Heart right ventricle (tissue), 16 donors: ENCODE results near the gene DTX1. TPM values are rescaled to one million over a fixed set of nuclear protein-coding genes. Genes with fewer than 3 reads are reported as not detected.
A peak's percentile ranks its signal among the peaks of the same experiment; 100 is the strongest.

Source experiments
- ATAC-seq, 8 donors: fragments of 200-7000 bp; cut with Tn5 transposase; one replicate each; pipeline ENCODE4 v1.9.1; 2020; ENCODE audit warnings: mild to moderate bottlenecking in 8 of 8, moderate library complexity in 8 of 8, moderate number of reproducible peaks in 1 of 8
- DNase-seq, 2 donors: peaks; one replicate each; pipeline ENCODE4 v3.0.0-alpha.2; 2020
- H3K27ac ChIP-seq, 10 donors: fragments of 200-600 bp; sonication (generic) in 2 of 10; one replicate each; pipeline versions ENCODE4 v1.5.0 to v1.8.0; 2020 to 2022; ENCODE audit warnings: mild to moderate bottlenecking in 3 of 10
- H3K27me3 ChIP-seq, 7 donors: fragments of 200-600 bp; one replicate each; pipeline ENCODE4 v1.8.0; 2021 to 2022; ENCODE audit warnings: mild to moderate bottlenecking in 2 of 7
- H3K36me3 ChIP-seq, 9 donors: fragments of 200-600 bp; sonication (generic) in 1 of 9; one replicate each; pipeline versions ENCODE4 v1.5.0 to v1.8.0; 2020 to 2022; ENCODE audit warnings: mild to moderate bottlenecking in 2 of 9
- H3K4me1 ChIP-seq, 9 donors: fragments of 200-600 bp; sonication (generic) in 1 of 9; one replicate each; pipeline versions ENCODE4 v1.5.0 to v1.8.0; 2020 to 2022; ENCODE audit warnings: mild to moderate bottlenecking in 4 of 9
- H3K4me3 ChIP-seq, 10 donors: fragments of 200-600 bp; sonication (generic) in 2 of 10; one replicate each; pipeline versions ENCODE4 v1.5.0 to v1.8.0; 2020 to 2022; ENCODE audit warnings: mild to moderate bottlenecking in 7 of 10, moderate library complexity in 2 of 10
- H3K9me3 ChIP-seq, 11 donors: fragments of 200-600 bp in 10 of 11; sonication (generic) in 2 of 11; one replicate each; pipeline versions ENCODE4 v1.5.0 to v1.8.0; 2013 to 2022; ENCODE audit warnings: mild to moderate bottlenecking in 2 of 11, control low read depth in 1 of 11, moderate library complexity in 1 of 11
- WGBS, 2 donors: extraction: QIAGEN DNeasy Blood & Tissue Kit; methylation state at CpG; one replicate each; pipeline ENCODE4 v1.1.7; 2013; ENCODE audit warnings: inconsistent platforms in 1 of 2; 5-methylcytosine and 5-hydroxymethylcytosine counted together
- intact Hi-C, 10 donors: fragments of 100-400 bp; cut with DNase I; formaldehyde crosslinking; loops; one replicate each; pipeline versions ENCODE4 v1.11.1 to v1.14.2; 2022
- polyA plus RNA-seq, 2 donors: library from polyadenylated mRNA; stranded (reverse); fragments of 200-250 nt; gene quantifications; one replicate each; pipeline ENCODE4 v1.2.3, GENCODE V29; 2013
- total RNA-seq, 10 donors: library from RNA; stranded (reverse); fragmentation: NEBNext Ultra II Directional in 3 of 10; extraction: Animal tissue kit (Norgen Biotek cat#: 25700) in 3 of 10; gene quantifications; one replicate each; pipeline versions ENCODE4 v1.2.1 to v1.2.4, GENCODE V29; 2021 to 2023
- TF ChIP-seq, protein P1 (sequence below), 9 donors: fragments of 200-600 bp; sonication (generic) in 2 of 9; IDR thresholded peaks; one replicate each; pipeline versions ENCODE4 v1.5.0 to v1.8.0; 2021 to 2022; ENCODE audit warnings: antibody characterized with exemption in 9 of 9, mild to moderate bottlenecking in 5 of 9, moderate library complexity in 1 of 9
- donor health status: Arrhythmogenic right ventricular cardiomyopathy.
- donor health status: ischemic (EF 13 %, LVEDD 7.1; RV severe dilation, severe dysfunction).
- donor health status: healthy with polysubstance abuse.
- donor health status: DM: no; HTN: yes; CAD: no.
- donor health status: DM: no; HTN: no; CAD: no.
- donor health status: ischemic (EF 25% LVEDD 6.9; RV normal size, moderate dysfunction).
- donor health status: ischemic (EF 25% LVEDD 5.7; RV mildly dilated, moderate dysfunction).
- donor health status: healthy.
- donor health status: DM: yes; HTN: yes; CAD: no.
- donor health status: Ischemic cardiomyopathy.
- donor health status: ischemic (EF 35%, LVEDD 5.7; RV mildly dilated, moderate dysfunction).
- donor health status: nonischemic (EF 11% LVEDD 7.7; RV severe dilation, severe dysfunction).
- donor health status: DM: yes; HTN: yes; CAD: no.
- donor health status: PGD.
- donor health status: ischemic (EF 29% LVEDD 5.4; RV normal size, mild dysfunction).
- donor health status: nonischemic (EF 23%, LVEDD 6.1; RV moderate dilation, normal function).

Gene DTX1
- total and polyA plus RNA-seq, 12 donors = 0.94 to 6.4 (median 1.5) TPM

DNA sequence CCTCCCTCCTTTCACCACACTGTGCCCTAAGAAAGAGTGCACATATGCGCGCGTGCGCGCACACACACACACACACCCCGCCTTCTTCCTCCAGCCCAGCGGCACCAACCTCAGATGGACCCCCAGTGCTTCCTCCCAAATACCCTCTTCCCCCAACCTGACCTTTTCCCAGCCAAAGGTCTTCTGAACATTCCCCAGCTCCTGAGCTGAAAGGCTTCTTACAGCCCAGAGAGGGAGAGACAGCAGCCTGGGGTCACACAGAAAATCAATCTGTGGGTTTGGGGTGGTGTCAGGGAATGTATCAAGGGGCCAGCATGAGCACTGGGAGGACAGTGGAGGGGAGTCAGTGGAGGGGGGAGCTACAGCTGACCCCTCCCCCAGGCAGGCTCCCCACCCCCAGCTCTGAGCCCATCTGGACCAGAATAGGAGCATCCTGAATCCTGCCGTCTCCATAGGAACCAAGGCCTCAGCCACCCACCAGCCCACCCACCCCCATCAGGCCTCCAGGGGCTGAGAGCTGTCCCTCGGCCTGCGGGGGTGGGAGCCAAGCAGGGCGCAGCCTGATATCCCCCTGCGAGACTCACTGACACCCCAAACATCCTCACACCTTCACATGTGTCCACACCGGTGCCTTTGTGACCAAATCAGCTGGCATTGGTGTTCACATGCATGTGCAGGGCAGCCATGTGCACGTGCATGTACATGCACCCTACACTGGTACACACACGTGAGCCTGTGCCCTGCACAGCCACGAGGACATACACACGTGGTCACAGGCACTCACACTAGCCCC lies 73.3 kb downstream of the DTX1 start:
- intact Hi-C loops = no loop called here
- 70 to 74% methylated on average over 17 of the region's 17 CpGs for WGBS, 2 donors
- peaks cover 0 to 64% (median 26%) of the 10 kb centered on the region in 7 donors for H3K27me3 ChIP-seq
- ATAC-seq (peak in 1 of 8 donors; percentile 24), DNase-seq (no peak)
- TF ChIP-seq, protein P1, sequence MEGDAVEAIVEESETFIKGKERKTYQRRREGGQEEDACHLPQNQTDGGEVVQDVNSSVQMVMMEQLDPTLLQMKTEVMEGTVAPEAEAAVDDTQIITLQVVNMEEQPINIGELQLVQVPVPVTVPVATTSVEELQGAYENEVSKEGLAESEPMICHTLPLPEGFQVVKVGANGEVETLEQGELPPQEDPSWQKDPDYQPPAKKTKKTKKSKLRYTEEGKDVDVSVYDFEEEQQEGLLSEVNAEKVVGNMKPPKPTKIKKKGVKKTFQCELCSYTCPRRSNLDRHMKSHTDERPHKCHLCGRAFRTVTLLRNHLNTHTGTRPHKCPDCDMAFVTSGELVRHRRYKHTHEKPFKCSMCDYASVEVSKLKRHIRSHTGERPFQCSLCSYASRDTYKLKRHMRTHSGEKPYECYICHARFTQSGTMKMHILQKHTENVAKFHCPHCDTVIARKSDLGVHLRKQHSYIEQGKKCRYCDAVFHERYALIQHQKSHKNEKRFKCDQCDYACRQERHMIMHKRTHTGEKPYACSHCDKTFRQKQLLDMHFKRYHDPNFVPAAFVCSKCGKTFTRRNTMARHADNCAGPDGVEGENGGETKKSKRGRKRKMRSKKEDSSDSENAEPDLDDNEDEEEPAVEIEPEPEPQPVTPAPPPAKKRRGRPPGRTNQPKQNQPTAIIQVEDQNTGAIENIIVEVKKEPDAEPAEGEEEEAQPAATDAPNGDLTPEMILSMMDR (IDR thresholded peaks at IDR 0.05) = no peak
- H3K4me1 ChIP-seq = no peaks in the 10 kb centered on the region
- no peaks in the 10 kb centered on the region for H3K36me3 ChIP-seq
- H3K4me3 ChIP-seq = no peak overlapping the region
- H3K27ac ChIP-seq = no peak overlapping the region
- no peaks in the 10 kb centered on the region for H3K9me3 ChIP-seq

DNA sequence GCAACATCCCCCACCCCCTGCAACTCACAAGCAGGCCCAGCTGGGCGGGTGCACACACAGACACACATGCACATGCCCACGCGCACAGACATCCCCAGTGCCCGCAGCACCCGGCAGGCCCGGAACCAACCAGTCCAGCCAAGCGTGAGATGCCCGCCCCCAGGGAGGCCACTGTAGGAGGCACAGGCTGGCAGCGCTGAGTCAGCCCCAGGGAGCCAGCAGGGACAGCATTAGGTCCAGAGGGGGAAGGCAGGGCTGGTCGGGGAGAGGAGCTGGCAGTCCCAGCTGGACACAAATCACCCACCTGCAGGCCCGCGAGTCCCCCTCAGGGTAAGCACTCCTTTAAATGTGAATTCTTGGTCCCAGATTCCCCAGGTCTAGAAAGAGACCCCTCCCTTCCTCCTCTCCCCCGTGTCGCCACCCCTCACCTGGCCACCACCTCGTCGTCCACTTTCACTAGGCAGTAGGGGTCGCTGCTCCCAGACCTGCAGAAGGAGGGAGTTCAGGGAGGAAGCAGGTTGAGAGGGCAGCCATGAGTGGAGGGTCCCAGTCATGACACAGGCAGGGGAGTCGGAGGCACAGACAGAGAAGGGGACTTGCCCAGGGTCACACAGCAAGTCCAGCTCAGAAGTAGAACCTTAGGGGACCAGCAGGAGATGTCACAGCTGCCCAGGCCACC lies 74.1 kb downstream of the DTX1 start:
- DNase-seq = no peak
- intact Hi-C loops = no loop called here
- H3K9me3 ChIP-seq = no peaks in the 10 kb centered on the region
- H3K27ac ChIP-seq = no peak overlapping the region
- H3K36me3 ChIP-seq = no peaks in the 10 kb centered on the region
- H3K4me1 ChIP-seq = peaks cover 0 to 2% (median 0%) of the 10 kb centered on the region in 9 donors
- no peak overlapping the region for H3K4me3 ChIP-seq
- TF ChIP-seq, protein P1 (IDR thresholded peaks at IDR 0.05) = no peak
- peaks cover 0 to 71% (median 33%) of the 10 kb centered on the region in 7 donors for H3K27me3 ChIP-seq
- ATAC-seq = peak in 2 of 8 donors; percentile 16 to 23
- WGBS, 2 donors = 48 to 54% methylated on average over 18 of the region's 18 CpGs

DNA sequence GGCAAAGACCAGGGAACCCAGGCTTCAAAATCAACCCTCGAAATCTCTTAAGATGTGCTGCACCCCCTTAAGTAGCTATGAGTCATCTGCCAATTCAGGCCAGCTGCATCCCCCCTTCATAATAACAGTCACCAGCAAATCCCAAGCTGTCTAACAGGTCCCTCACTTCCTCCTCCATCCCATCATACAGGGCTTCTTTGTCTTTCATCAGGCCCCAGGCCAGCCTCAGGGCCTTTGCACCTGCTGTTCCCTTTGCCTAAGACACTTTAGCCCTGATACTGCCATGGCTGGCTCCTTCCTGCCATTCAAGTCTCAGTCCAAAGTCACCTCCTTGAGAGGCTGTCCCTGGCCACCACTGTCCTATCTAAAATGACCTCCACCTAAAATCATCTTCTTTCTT lies 75.0 kb downstream of the DTX1 start:
- peaks cover 0 to 75% (median 43%) of the 10 kb centered on the region in 7 donors for H3K27me3 ChIP-seq
- intact Hi-C loops = no loop called here
- 56 to 70% methylated on average over 1 of the region's 1 CpG for WGBS, 2 donors
- TF ChIP-seq, protein P1 (IDR thresholded peaks at IDR 0.05) = no peak
- DNase-seq (no peak), ATAC-seq (no peak)
- no peak overlapping the region for H3K27ac ChIP-seq
- H3K9me3 ChIP-seq = no peaks in the 10 kb centered on the region
- H3K36me3 ChIP-seq = no peaks in the 10 kb centered on the region
- H3K4me3 ChIP-seq = no peak overlapping the region
- H3K4me1 ChIP-seq = peaks cover 0 to 10% (median 0%) of the 10 kb centered on the region in 9 donors

DNA sequence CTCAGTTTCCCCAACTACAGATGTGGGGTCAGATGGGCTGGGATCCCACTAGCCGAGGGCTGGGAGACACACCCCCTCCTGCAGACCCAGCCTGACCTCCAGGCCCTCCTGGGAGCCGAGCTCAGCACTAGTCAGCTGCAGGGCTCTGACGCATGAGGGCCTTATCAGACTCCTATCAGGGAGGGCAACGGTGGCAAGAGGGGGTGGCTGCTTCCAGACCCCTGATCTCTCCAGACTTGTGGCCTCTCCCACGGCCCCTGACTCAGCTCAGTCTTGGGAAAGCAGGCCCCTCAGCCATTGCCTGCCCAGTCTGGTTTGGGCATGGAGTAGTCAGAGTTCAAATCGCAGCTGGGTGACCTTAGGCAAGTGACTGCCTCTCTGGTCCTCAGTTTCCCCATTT lies 76.5 kb downstream of the DTX1 start:
- intact Hi-C loops = no loop called here
- Histone ChIP-seq H3K9me3 (no peaks in the 10 kb centered on the region), H3K36me3 (no peaks in the 10 kb centered on the region), H3K4me1 (peaks cover 0 to 10% (median 0%) of the 10 kb centered on the region in 9 donors), H3K4me3 (no peak overlapping the region), H3K27ac (no peak overlapping the region), H3K27me3 (peaks cover 0 to 85% (median 57%) of the 10 kb centered on the region in 7 donors)
- 29 to 41% methylated on average over 6 of the region's 6 CpGs for WGBS, 2 donors
- DNase-seq (no peak), ATAC-seq (no peak)
- TF ChIP-seq, protein P1 (IDR thresholded peaks at IDR 0.05) = no peak
